Calu3 (cell line): ENCODE results near the gene FOXO3. TPM values are rescaled to one million over a fixed set of nuclear protein-coding genes. Genes with fewer than 3 reads are reported as not detected.
"Not testable (repeated sequence)": the region's sequence is repeated elsewhere in the genome, so short reads cannot be mapped to it uniquely, and the experiment has no call there.

ENCODE experiments used
- BruUV-seq: library from RNA; stranded (reverse); fragments of 400-500 nt; replicated peaks from 2 replicates; lab custom pipeline; 2021; lab: Mats Ljungman, UMichigan
- CTCF ChIA-PET: fragments of 300-600 bp; sonication (Branson Sonifier 250); formaldehyde crosslinking; loops from one replicate; lab custom pipeline; 2022; ENCODE audit warnings: antibody characterized with exemption; lab: Charles Lee
- DNase-seq: peaks from one replicate; pipeline ENCODE4 v3.0.0; 2022
- H3K27ac Mint-ChIP-seq: one replicate; pipeline ENCODE4 v1.8.0; 2022; ENCODE audit warnings: mixed read lengths; ENCODE audit not compliant: unreplicated experiment
- H3K27me3 Mint-ChIP-seq: one replicate; pipeline ENCODE4 v1.8.0; 2022; ENCODE audit warnings: mixed read lengths; ENCODE audit not compliant: unreplicated experiment
- H3K36me3 Mint-ChIP-seq: one replicate; pipeline ENCODE4 v1.8.0; 2022; ENCODE audit warnings: mild to moderate bottlenecking, moderate library complexity, mixed read lengths; ENCODE audit not compliant: insufficient read depth, unreplicated experiment
- H3K4me1 Mint-ChIP-seq: one replicate; pipeline ENCODE4 v1.8.0; 2022; ENCODE audit warnings: mild to moderate bottlenecking, low read depth, mixed read lengths; ENCODE audit not compliant: unreplicated experiment
- H3K4me3 Mint-ChIP-seq: one replicate; pipeline ENCODE4 v1.8.0; 2022; ENCODE audit warnings: mild to moderate bottlenecking, low read depth, moderate library complexity, mixed read lengths; ENCODE audit not compliant: unreplicated experiment
- H3K9me3 Mint-ChIP-seq: one replicate; pipeline ENCODE4 v1.8.0; 2022; ENCODE audit warnings: low read depth, mixed read lengths; ENCODE audit not compliant: unreplicated experiment
- CTCF ChIP-seq: fragments of 200-600 bp; IDR thresholded peaks from one replicate; pipeline ENCODE4 v1.8.0; 2022; ENCODE audit warnings: antibody characterized with exemption; ENCODE audit not compliant: unreplicated experiment
- intact Hi-C: fragments of 100-400 bp; cut with micrococcal nuclease; formaldehyde crosslinking; loops from one replicate; pipeline ENCODE4 v1.10.0; 2022; ENCODE audit not compliant: unreplicated experiment
- total RNA-seq: library from RNA; stranded (reverse); gene quantifications from 2 replicates; pipeline ENCODE4 v1.2.3, GENCODE V29; 2022

Gene FOXO3
- total RNA-seq, 1 experiment from 2014 or later: 45.5 TPM

GRCh38 chr6:108682383-108683119 is 121.8 kb downstream of the FOXO3 start:
- not testable (repeated sequence) for H3K27ac Mint-ChIP-seq

GRCh38 chr6:108683976-108684375 is 123.3 kb downstream of the FOXO3 start:
- BruUV-seq, DNase-seq, intact Hi-C loops, CTCF ChIA-PET, H3K27me3 Mint-ChIP-seq, H3K9me3 Mint-ChIP-seq, H3K4me3 Mint-ChIP-seq, H3K27ac Mint-ChIP-seq: not testable (repeated sequence)
- peaks cover 64% of the 10 kb centered on the region for H3K4me1 Mint-ChIP-seq
- peaks cover 50% of the 10 kb centered on the region for H3K36me3 Mint-ChIP-seq

More at GRCh38 chr6:108682383-108683119, 121.8 kb downstream of the FOXO3 start:
- CTCF ChIA-PET, H3K4me3 Mint-ChIP-seq, intact Hi-C loops, H3K9me3 Mint-ChIP-seq, DNase-seq, BruUV-seq, H3K27me3 Mint-ChIP-seq: not testable (repeated sequence)
- H3K4me1 Mint-ChIP-seq: peaks cover 59% of the 10 kb centered on the region
- H3K36me3 Mint-ChIP-seq: peaks cover 50% of the 10 kb centered on the region

GRCh38 chr6:108684771-108685329 is 124.1 kb downstream of the FOXO3 start:
- Mint-ChIP-seq H3K27me3 (no peaks in the 10 kb centered on the region), H3K4me1 (peaks cover 73% of the 10 kb centered on the region), H3K27ac (peak overlapping the region; percentile 54), H3K36me3 (peaks cover 59% of the 10 kb centered on the region), H3K4me3 (no peak overlapping the region), H3K9me3 (peaks cover 3% of the 10 kb centered on the region)
- no TSS peak for BruUV-seq
- intact Hi-C loops: loop anchor here (5.0 kb wide), 1 partner anchor 52 kb away; no protein-coding TSS in a partner anchor
- CTCF ChIA-PET: no interaction called here
- DNase-seq: no peak
- no peak for TF ChIP-seq CTCF

- no peak for DNase-seq
- CTCF ChIA-PET: no interaction called here
- intact Hi-C loops: loop anchor here (5.0 kb wide), 1 partner anchor 51 kb away; no protein-coding TSS in a partner anchor
These were observed 125.3 kb downstream of the FOXO3 start for GRCh38 chr6:108685970-108686369.

More at GRCh38 chr6:108685970-108686369, 125.3 kb downstream of the FOXO3 start:
- no peak overlapping the region for H3K4me3 Mint-ChIP-seq
- TF ChIP-seq CTCF: no peak
- peaks cover 55% of the 10 kb centered on the region for H3K36me3 Mint-ChIP-seq
- H3K27ac Mint-ChIP-seq: peak overlapping the region; percentile 37
- peaks cover 3% of the 10 kb centered on the region for H3K9me3 Mint-ChIP-seq
- BruUV-seq: no TSS peak
- peaks cover 76% of the 10 kb centered on the region for H3K4me1 Mint-ChIP-seq
- H3K27me3 Mint-ChIP-seq: no peaks in the 10 kb centered on the region
